Measurements from ENCODE around the gene HK2.

GRCh38 chr2:74892609-74893008, 58.7 kb downstream of the HK2 start:
- TF ChIP-seq EZH2 (IDR thresholded peaks at IDR 0.05; ENCODE audit: insufficient read depth, poor library complexity, severe bottlenecking), result no peak
- no peak for TF ChIP-seq EZH2phosphoT487 (IDR thresholded peaks at IDR 0.05; ENCODE audit: insufficient read depth, low read depth)

All from GM23248 (cell line).